IPS DF 4.7 (cell line): Measurements from ENCODE around the gene TRIL.

ENCODE experiments used
- DNase-seq: peaks from one replicate; pipeline ENCODE4 v3.0.0-alpha.2; 2013; ENCODE audit warnings: low spot score; ENCODE audit errors: extremely low read depth

Gene TRIL

GRCh38 chr7:28940741-28941384, 17.3 kb downstream of the TRIL start:
- DNase-seq = no peak

GRCh38 chr7:28939844-28940544, 18.1 kb downstream of the TRIL start:
- DNase-seq = no peak

DNA sequence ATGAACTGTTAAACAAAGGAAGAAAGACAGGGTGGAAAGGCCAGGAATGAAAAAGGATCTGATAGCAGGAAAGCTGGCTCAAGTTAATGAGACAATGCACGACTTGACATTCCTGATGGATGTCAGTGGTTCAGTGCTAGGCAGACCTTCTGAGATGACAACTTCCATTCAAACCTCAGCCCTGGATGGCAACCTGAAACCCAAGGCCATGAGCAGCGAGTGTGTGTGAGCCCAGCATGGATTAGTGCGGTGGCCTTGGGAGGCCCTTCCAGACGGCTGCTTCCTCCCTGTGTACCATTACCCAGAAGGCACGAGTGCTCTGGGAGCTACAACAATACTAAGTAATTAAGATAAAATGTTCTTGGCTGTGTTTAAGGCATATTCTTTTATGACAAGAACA, 18.8 kb downstream of the TRIL start:
- no peak for DNase-seq

DNA sequence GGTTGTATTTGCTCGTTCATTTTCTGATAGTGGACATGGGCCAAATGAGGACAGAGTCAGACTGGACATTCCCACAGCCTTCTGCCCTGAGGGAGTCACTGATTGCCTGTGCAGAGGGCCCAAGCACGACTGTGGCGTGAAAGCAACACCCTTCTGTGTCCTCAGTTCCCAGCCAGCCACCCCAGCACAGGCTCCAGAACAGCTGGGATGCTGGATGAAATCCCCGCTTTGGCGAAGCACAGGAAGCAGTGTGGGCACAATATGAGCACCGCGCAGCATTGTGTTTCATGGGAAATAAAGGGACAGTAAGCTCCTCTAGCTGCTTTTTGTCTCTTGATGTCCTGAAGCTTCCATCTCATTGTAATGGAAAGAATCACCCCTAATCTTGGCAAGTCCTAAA, 20.5 kb downstream of the TRIL start:
- no peak for DNase-seq

- DNase-seq = no peak
Observed at GRCh38 chr7:28937103-28937502, 21.0 kb downstream of the TRIL start.

- DNase-seq = no peak
Observed at GRCh38 chr7:28933846-28934320, 24.2 kb downstream of the TRIL start.

DNA sequence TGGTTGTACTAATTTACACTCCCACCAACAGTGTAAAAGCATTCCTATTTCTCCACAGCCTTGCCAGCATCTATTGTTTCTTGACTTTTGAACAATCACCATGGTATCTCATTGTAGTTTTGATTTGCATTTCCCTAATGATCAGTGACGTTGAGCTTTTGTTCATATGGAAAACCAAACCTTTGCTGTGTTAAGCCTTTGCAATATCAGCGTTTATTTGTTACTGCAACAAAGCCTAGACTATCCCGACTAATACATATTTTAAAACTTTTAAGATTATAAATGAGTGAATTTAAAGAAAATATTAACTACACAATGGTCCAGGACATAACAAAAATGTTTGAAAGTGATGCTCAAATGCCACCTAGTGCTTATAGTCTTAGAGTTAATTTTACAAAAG, 26.6 kb downstream of the TRIL start:
- DNase-seq = no peak

- DNase-seq = peak; percentile 51
Observed at GRCh38 chr7:28926871-28927597, 31.1 kb downstream of the TRIL start.

DNA sequence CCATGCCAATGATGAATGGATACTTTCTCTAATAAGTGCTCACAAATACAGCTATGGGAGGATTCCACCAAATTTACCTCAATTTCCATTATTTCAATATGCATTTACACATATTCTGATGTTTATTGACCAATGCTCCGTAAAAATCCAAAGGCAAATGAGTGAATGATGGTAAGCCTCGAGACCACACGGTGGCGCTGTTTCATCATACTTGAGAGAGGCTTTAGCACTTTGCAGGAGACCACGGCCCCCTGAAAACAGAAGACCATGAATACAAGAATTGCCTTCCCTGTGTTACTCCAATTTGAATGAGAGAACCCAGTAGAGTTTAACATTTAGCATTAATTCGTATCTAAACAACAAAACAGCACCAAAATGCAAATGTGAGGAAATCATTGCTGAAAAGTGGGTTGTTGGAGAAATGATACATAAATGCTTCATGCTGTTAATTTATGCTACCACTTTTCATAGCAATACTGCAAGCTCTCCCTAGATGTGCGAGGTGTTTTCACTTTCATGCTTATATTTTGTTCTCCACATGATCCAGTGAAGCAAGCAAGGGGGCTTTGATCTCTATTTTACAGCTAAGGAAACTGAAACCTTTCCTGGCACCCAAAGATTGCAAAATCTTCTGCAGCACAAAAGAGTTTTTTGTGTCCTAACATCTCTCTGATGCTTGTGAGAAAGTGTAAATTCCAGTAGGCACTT, 35.4 kb downstream of the TRIL start:
- DNase-seq = peak; percentile 83

DNA sequence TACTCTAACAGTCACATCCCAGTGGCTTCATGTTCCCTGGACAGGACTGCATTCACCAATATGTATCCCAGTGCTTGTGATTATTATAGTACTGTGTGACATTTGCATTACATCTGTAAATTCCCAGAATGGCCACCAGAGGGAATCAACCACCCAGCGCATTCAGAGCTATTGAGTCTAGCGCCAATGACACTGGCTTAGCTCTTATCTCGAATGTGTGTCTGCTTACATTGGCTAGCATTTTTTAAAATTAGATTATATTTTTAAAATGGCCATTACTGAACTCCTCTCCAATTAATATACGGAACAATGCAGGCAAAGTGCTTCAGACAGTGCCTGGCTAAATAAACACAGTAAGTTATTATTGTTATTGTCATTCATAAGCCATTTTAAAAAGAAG, 36.3 kb downstream of the TRIL start:
- DNase-seq = peak; percentile 41

DNA sequence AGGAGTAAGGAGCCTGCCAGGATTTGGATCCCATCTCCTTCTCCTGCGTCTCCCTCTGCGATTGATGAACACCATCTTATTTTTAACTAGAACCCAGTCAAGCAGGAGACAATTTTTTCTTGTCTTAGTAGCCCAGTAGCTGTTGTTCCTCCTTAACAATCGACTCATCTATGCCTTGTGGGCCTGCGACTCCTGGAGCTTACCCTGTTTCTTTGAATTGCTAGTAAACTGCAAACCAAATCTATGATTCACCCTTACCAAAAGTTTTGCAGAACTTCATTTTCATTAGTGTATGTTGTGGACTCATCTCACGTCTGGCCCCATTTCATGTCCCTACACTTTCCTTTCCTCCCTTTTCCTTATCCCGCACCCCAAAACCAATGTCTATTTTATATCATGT, 37.7 kb downstream of the TRIL start:
- DNase-seq = no peak

GRCh38 chr7:28919510-28919909, 38.6 kb downstream of the TRIL start:
- no peak for DNase-seq

- DNase-seq = no peak
Observed at GRCh38 chr7:28908775-28909174, 49.4 kb downstream of the TRIL start.

DNA sequence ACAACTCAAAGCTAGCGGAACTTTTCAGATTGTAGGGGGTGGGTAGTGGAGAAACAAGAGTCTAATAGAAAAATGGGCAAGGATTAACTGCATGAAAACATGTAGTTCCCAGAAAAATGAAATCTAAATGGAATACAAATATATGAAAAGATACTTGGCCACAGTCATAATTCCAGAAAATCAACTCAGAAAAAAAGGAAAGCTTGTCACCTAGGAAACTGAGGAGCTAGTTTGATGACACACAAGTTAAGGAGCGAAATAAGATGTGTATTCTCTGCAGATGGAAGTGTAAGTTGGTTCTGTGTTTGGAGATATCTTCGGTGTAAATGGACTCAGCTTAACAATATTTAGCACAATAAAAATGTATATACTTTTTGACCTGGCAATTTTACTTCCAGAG, 52.7 kb downstream of the TRIL start:
- no peak for DNase-seq

GRCh38 chr7:28904578-28905048, 53.5 kb downstream of the TRIL start:
- no peak for DNase-seq

DNA sequence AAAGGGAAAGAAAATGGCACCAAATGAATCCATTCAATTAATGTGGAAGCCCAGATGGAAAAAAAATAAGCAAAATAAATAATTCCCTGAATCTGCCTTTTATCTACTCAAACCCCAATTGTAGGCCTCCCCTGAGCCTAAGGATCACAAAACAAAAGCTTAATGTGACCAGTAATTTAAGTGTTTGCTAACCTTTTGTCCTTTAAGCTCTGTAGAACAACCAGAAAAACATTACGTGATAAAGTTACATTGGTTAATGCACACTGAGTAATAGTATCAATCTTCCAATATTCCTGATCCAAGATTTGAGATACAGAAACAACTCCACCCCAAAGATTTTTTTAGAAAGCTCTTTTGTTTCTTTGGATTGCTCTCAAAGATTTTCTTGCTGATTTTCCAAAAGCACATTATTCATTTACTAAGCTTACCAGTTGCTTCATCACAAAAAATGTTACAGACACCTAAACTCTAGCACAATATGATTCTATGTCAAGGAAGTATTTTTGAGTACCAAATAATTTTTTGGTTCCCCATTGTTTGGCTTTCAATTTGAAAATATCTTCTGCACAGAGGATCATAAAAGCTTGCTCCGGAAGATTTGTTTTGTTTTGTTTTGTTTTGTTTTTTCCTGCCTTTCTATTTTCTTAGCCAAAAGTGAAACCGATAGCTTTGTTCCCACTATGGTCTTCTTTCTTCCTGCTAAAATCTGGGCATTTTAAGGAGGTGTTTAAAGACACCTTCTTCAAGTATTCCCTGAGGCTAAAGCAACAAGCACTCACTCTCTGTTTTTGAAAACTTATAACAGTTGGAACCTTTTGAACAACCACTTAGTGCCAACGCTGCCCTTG, 54.2 kb downstream of the TRIL start:
- no peak for DNase-seq
